ENCODE data around the gene AGPAT3. TPM values are rescaled to one million over a fixed set of nuclear protein-coding genes. Genes with fewer than 3 reads are reported as not detected.

The AGPAT3 gene
- total RNA-seq, 1 donor from 2014 or later = 43.3 TPM

DNA sequence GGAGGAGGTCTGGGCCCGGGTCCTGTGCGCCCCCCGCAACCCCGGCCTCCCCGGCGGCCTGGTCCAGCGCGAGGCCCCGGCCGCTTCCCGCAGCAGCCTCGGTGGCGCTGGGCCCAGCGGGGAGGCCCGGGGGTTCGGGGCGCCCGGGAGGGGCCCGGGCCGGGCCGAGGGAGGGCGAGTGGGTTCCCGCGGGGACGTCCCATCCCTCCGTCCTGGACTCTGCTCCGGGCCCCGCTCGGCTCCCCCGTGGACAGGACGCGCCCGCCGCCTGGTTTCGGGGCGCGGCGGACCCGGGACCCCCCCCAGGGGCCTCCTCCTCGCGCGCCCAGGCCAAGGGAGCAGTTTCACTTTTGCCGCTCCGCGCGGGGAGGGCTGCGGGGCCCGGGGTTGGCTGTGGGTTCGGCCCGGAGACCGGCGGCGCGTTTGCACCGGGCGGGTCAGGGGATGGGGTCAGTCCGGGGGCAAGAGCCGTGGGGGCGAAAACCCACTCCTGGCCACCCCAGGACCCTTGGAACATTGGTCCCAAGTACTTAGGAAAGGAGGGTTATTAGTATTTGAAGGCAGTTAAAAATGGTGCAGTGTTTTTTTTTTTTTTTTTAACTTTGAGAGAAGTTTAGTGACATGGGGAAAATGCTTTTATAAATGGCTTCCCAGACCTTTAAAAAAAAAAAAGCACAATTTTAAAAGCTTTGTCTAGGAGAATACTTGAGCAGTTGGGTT is 677 bp downstream of the AGPAT3 start:
- peak; percentile 50 for DNase-seq

DNA sequence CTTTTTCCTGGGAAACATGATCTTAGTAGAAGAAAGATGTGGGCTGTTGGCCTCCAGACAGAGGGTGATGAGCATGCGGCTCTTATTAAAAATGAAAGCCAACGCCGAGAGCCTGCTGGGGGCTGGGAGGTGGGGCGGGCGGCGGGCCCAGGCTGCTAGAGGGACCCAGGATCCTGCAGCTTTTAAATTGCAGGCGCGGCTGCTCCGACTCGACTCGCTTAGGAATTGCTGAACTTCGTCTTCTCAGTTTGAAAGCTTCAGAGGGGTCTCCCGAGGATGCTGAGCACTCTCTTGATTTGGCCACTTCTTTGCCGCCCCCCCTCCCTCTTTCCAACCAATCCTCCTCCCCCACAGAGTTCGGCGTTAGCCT is 1.2 kb downstream of the AGPAT3 start:
- DNase-seq = peak; percentile 79

DNA sequence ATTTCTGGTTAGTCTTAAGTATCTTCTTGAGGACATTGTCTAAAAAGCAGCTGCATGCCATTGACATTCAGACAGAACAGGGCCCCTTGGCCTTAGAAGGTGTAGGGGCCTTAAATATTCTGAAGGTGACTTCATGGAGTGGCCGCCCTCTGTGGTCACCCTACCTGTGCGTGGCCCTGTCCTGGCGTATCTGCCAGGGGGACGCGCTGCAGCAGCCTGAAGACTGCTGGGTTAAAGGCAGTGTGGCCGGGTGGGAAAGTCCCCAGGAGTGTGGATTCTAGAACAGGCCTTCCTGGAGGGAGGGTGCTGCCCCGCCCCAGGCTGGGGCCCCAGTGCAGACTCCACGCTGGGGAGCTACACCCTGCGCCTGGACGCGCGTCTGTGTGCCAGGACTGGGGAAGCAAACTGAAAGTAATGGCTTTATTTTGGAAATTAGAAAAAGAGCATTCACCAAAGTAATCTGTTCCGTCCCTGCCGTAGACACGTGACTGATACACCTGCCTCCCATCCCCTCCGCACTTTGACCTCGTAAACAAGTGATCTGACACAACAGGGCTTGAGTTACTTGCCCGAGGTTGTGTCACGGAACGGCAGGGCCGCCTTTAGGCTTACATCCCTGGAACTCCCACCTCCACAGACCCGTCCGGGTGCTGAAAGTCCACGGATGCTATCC is 1.8 kb downstream of the AGPAT3 start:
- no peak for DNase-seq

DNA sequence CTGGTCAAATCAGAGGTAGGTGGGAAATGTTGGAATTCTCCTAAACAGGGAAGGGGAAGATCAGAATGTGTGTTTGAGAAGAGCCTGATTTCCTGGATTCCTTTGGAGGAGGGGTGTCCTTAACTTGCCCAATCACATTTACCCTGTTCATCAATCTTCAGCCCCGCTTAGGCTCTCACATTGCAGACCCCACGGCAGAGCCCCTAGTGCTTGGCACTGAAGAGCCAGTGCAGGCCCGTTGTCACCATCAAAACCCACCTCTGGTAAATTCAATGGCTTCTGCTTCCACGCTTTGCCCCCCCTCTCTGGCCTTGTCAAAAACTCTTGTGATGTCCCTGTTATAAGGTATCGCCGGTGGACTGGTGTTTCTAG is 2.3 kb downstream of the AGPAT3 start:
- no peak for DNase-seq

DNA sequence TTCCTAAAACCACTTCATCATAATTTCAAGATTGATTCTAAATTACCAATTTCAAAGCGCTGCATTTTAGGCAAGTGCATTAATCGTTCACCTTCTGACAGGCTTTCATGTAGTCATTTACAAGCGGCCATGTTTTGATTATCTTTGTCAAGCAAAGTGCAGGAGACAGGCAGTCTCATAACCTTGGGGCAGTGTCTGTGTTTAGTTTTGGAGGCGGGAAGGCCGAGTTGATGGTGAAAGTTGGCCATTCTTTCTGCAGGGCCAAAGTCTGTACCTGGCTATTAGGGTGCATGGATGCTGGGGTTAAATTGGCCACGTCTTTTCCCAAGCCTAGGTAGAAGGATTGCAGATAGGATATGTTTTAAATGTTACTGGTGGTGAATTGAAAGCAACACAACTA is 2.9 kb downstream of the AGPAT3 start:
- no peak for DNase-seq

DNA sequence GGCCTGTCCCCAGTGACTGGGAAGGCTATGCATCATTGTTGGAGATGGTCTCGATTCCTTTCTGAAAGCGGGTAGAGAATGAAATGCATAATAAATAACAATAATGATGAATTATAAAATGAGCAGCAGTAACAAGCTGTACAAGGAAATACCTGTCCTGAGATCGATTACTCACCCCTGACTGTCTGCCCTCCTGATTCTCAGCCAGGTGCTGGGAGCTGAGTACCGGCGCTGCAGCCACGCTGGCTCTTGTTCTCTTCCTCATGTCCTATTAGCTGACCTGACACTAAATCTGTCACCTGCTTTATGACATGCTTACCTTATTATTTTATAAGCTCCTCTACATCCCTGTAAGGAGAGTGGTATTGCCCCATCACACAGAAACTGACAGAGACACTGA is 3.4 kb downstream of the AGPAT3 start:
- DNase-seq = no peak

- no peak for DNase-seq
Observed at GRCh38 chr21:43869486-43870325, 4.7 kb downstream of the AGPAT3 start.

DNA sequence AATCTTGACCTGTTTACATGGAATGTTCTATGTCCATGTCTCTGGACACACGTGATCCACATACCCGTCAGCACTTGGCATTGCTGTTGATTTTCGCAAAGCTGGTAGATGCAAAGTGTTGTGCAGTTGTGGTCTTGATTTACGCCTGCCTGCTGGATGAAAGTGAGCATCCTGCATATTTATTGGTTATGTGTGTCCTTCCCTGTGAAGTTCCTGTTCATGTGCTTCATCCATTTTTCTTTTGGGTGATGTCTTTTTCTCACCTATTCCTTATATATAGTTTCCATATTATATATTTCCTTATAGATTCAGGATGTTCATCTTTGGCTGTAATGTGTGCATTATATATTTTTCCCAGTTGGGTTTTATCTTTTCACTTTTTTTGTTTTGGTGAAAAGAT is 6.5 kb downstream of the AGPAT3 start:
- DNase-seq = no peak

- DNase-seq = no peak
Observed at GRCh38 chr21:43872531-43873197, 7.6 kb downstream of the AGPAT3 start.

GRCh38 chr21:43873673-43874072 is 8.7 kb downstream of the AGPAT3 start:
- no peak for DNase-seq

GRCh38 chr21:43874085-43874805 is 9.2 kb downstream of the AGPAT3 start:
- DNase-seq = no peak

DNA sequence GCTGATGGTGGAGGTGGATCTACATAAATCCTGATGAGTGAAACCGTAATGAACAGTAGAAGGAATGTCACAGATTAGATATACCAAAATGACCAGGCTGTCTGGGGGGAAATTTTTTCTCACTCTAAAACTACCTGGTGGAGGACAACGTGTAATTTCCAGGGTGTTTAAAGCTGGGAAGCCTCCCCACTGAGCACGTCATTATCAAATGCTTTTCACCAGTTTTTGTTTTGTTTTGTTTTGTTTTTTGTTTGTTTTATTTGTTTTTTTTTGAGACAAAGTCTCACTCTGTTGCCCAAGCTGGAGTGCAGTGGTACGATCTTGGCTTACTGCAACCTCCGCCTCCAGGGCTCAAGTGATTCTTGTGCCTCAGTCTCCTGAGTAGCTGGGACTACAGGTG is 11.6 kb downstream of the AGPAT3 start:
- DNase-seq = no peak

GRCh38 chr21:43877936-43878575 is 13.0 kb downstream of the AGPAT3 start:
- no peak for DNase-seq

GRCh38 chr21:43879348-43880110 is 14.5 kb downstream of the AGPAT3 start:
- no peak for DNase-seq

GRCh38 chr21:43880111-43880985 is 15.3 kb downstream of the AGPAT3 start:
- DNase-seq = peak; percentile 76

DNA sequence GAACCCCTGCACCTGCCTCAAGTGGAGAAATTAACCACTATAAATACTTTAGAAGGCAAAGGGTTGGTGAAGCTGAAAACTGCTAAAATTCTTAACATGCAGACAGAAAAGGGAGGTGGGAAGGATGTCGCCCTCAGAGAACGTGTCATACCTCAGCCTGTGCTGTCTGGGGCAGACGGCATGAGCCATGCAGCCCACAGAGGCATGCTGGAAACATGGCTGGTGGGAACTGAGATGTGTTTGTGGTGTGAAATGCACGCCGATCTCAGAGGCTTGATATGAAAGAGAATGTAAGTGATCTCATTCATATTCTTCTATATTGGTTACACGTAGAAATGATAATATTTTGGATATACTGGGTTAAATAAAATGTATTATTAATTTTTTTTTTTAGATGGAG is 16.3 kb downstream of the AGPAT3 start:
- no peak for DNase-seq

DNA sequence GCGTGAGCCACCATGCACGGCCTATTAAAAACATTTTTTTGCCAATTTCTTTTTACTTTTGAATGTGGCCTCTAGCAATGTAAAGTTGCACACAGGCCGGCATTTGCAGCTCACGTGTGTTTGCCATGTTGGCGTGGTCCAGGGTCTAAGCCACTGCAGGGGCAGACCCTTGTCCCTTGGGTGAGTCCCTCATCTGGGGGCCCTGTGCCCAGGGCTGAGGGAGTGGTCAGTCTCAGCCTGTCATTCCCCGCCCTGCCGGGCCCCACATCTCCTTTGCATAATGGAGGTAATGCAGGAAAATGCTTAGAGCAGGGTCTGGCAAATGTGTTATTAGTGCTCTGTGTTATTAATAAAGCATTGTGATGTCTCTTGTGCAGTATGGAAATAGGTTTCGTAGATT is 16.9 kb downstream of the AGPAT3 start:
- no peak for DNase-seq

DNA sequence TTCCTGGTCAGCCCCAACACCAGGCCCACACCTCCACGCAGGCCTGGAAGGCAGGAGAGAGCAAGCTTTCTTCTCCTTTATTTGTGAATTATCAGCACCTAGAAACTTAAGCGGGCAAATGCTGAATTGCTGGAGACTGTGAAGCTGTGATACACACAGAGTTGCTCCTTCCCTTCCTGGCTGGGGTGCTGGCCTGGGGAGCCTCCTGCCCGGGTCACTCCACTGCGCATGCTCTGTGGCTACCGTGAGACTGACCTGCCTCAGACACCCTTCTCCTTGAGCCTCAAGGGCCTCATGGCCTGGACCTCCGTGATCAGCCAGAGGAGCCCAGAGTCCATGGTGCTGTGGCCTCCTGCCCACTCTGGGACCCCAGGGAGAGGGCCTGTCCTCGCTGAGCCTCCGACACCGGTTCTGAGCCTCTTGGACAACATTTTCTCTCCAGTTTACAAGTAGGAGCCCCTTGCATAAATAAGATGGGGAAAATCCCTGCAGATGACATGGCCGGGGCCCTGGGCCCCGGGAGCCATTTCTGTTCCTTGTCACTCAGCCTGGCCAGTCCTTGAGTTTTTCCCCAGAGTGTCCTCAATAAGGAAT is 18.0 kb downstream of the AGPAT3 start:
- no peak for DNase-seq

All from tongue (tissue), 2 donors.